ENCODE measurements around the gene ALG13.

- TF ChIP-seq HDGF (IDR thresholded peaks at IDR 0.05; ENCODE audit: borderline replicate concordance) (no peak), BHLHE40 (IDR thresholded peaks at IDR 0.05; ENCODE audit: borderline replicate concordance) (no peak), FOXK2 (IDR thresholded peaks at IDR 0.05) (no peak), SP1 (IDR thresholded peaks at IDR 0.05) (no peak), ELF4 (IDR thresholded peaks at IDR 0.05) (no peak), ZNF384 (IDR thresholded peaks at IDR 0.05) (no peak)
Observed at GRCh38 chrX:111695297-111695880, 14.4 kb downstream of the ALG13 start.

All from HEK293T (cell line).